Stimulated activated CD4-positive, alpha-beta T cell treated with anti-CD3 and anti-CD28 coated beads, Interleukin-4, amount 100 ng/mL, for 24 hours (primary cell): Measurements from ENCODE around the gene PRRC2A.

ENCODE experiments used
- DNase-seq: peaks from one replicate; pipeline ENCODE4 v3.0.0-alpha.2; 2020

Gene PRRC2A

GRCh38 chr6:31626952-31627351, 6.4 kb downstream of the PRRC2A start:
- no peak for DNase-seq

- DNase-seq: no peak
Observed at GRCh38 chr6:31627690-31628287, 7.3 kb downstream of the PRRC2A start.

GRCh38 chr6:31629014-31629413, 8.5 kb downstream of the PRRC2A start:
- DNase-seq: no peak

GRCh38 chr6:31630177-31630934, 9.8 kb downstream of the PRRC2A start:
- DNase-seq: no peak

GRCh38 chr6:31631209-31631608, 10.7 kb downstream of the PRRC2A start:
- DNase-seq: no peak

GRCh38 chr6:31631681-31632278, 11.3 kb downstream of the PRRC2A start:
- DNase-seq: no peak

GRCh38 chr6:31632279-31632946, 11.9 kb downstream of the PRRC2A start:
- DNase-seq: no peak

- no peak for DNase-seq
Observed at GRCh38 chr6:31633447-31633846, 12.9 kb downstream of the PRRC2A start.

- no peak for DNase-seq
Observed at GRCh38 chr6:31634131-31634530, 13.6 kb downstream of the PRRC2A start.

- DNase-seq: no peak
Observed at GRCh38 chr6:31634969-31635575, 14.6 kb downstream of the PRRC2A start.

- DNase-seq: no peak
Observed at GRCh38 chr6:31636698-31637596, 16.4 kb downstream of the PRRC2A start.

- no peak for DNase-seq
Observed at GRCh38 chr6:31639043-31639442, 18.5 kb downstream of the PRRC2A start.

GRCh38 chr6:31639449-31639861, 18.9 kb downstream of the PRRC2A start:
- peak; percentile 28 for DNase-seq

- DNase-seq: no peak
Observed at GRCh38 chr6:31640612-31641011, 20.1 kb downstream of the PRRC2A start.

GRCh38 chr6:31641370-31641769, 20.9 kb downstream of the PRRC2A start:
- DNase-seq: no peak

GRCh38 chr6:31642798-31643570, 22.5 kb downstream of the PRRC2A start:
- no peak for DNase-seq

GRCh38 chr6:31643818-31644454, 23.4 kb downstream of the PRRC2A start:
- DNase-seq: no peak

GRCh38 chr6:31645325-31645724, 24.8 kb downstream of the PRRC2A start:
- no peak for DNase-seq

GRCh38 chr6:31651602-31652191, 31.2 kb downstream of the PRRC2A start:
- DNase-seq: no peak
